HEK293T (cell line): ENCODE data around the gene NKIRAS2.

Source experiments
- CTCF ChIA-PET: fragments of 350-600 bp; formaldehyde crosslinking; extraction: SDS; loops from one replicate; lab custom pipeline; 2021; ENCODE audit warnings: antibody characterized with exemption, inconsistent platforms; lab: Yijun Ruan, JAX
- POLR2A ChIA-PET: fragments of 350-600 bp; formaldehyde crosslinking; extraction: SDS; loops from one replicate; lab custom pipeline; 2020; ENCODE audit warnings: antibody characterized with exemption, inconsistent platforms; lab: Yijun Ruan, JAX
- DNase-seq: peaks from one replicate; pipeline ENCODE4 v3.0.0; 2012; ENCODE audit warnings: mixed read lengths; ENCODE audit errors: extremely low spot score
- ARNT ChIP-seq: fragments of 450-650 bp; IDR thresholded peaks from 2 replicates; pipeline ENCODE4 v1.6.1; 2017; ENCODE audit warnings: mild to moderate bottlenecking
- BHLHE40 ChIP-seq: fragments of 450-650 bp; IDR thresholded peaks from 2 replicates; pipeline ENCODE4 v1.6.1; 2016; ENCODE audit warnings: mild to moderate bottlenecking, moderate library complexity, borderline replicate concordance
- CTBP1 ChIP-seq: fragments of 450-650 bp; IDR thresholded peaks from 2 replicates; pipeline ENCODE4 v1.6.1; 2016; ENCODE audit warnings: borderline replicate concordance
- ELF4 ChIP-seq: fragments of 450-650 bp; IDR thresholded peaks from 2 replicates; pipeline ENCODE4 v1.6.1; 2017; ENCODE audit warnings: antibody characterized with exemption
- FOXA1 ChIP-seq: fragments of 450-650 bp; IDR thresholded peaks from 2 replicates; pipeline ENCODE4 v1.6.1; 2016; ENCODE audit warnings: mild to moderate bottlenecking
- FOXK2 ChIP-seq: fragments of 450-650 bp; IDR thresholded peaks from 2 replicates; pipeline ENCODE4 v1.6.1; 2016; ENCODE audit warnings: mild to moderate bottlenecking
- FOXM1 ChIP-seq: fragments of 450-650 bp; IDR thresholded peaks from 2 replicates; pipeline ENCODE4 v1.6.1; 2017; ENCODE audit warnings: mild to moderate bottlenecking, borderline replicate concordance
- HDGF ChIP-seq: fragments of 450-650 bp; IDR thresholded peaks from 2 replicates; pipeline ENCODE4 v1.6.1; 2017; ENCODE audit warnings: antibody characterized with exemption, borderline replicate concordance
- L3MBTL2 ChIP-seq: fragments of 450-650 bp; conservative IDR thresholded peaks from 2 replicates; pipeline ENCODE4 v1.6.1; 2016; ENCODE audit warnings: mild to moderate bottlenecking
- LEF1 ChIP-seq: fragments of 450-650 bp; IDR thresholded peaks from 2 replicates; pipeline ENCODE4 v1.6.1; 2017; ENCODE audit warnings: mild to moderate bottlenecking, borderline replicate concordance
- NFRKB ChIP-seq: fragments of 450-650 bp; IDR thresholded peaks from 2 replicates; pipeline ENCODE4 v1.6.1; 2016; ENCODE audit warnings: mild to moderate bottlenecking, moderate library complexity
- PKNOX1 ChIP-seq: fragments of 450-650 bp; IDR thresholded peaks from 2 replicates; pipeline ENCODE4 v1.6.1; 2016
- SP1 ChIP-seq: fragments of 450-650 bp; IDR thresholded peaks from 2 replicates; pipeline ENCODE4 v1.6.1; 2017
- SUZ12 ChIP-seq: fragments of 450-650 bp; IDR thresholded peaks from 2 replicates; pipeline ENCODE4 v1.6.1; 2016; ENCODE audit warnings: mild to moderate bottlenecking
- TARDBP ChIP-seq: fragments of 450-650 bp; IDR thresholded peaks from 2 replicates; pipeline ENCODE4 v1.6.1; 2016
- ZNF384 ChIP-seq: fragments of 450-650 bp; IDR thresholded peaks from 2 replicates; pipeline ENCODE4 v1.6.1; 2016

NKIRAS2 gene

GRCh38 chr17:41989702-41990419 lies 30.0 kb upstream of the NKIRAS2 start:
- ChIA-PET CTCF (no interaction called here), POLR2A (no interaction called here)
- TF ChIP-seq PKNOX1 (no peak), HDGF (no peak), LEF1 (no peak), ELF4 (no peak), FOXM1 (no peak), SP1 (no peak), FOXK2 (no peak), ARNT (no peak), SUZ12 (no peak), ZNF384 (no peak), FOXA1 (no peak), BHLHE40 (no peak), L3MBTL2 (no peak)
- no peak for DNase-seq

- CTCF ChIA-PET: interaction anchor here (0.5 to 1.0 kb wide), 2 partner anchors 12 to 27 kb away, joined by 3 to 5 read pairs; partner anchors contain the start of gene NKIRAS2
- TF ChIP-seq TARDBP: no peak
- TF ChIP-seq ARNT: no peak
- TF ChIP-seq SP1: no peak
- no peak for TF ChIP-seq SUZ12
- TF ChIP-seq ELF4: no peak
- no peak for TF ChIP-seq ZNF384
- TF ChIP-seq LEF1: no peak
- TF ChIP-seq NFRKB: no peak
- no peak for TF ChIP-seq PKNOX1
- TF ChIP-seq CTBP1: no peak
- TF ChIP-seq FOXK2: no peak
- no peak for TF ChIP-seq FOXM1
- no peak for TF ChIP-seq BHLHE40
- no peak for TF ChIP-seq L3MBTL2
- TF ChIP-seq FOXA1: no peak
- TF ChIP-seq HDGF: no peak
- POLR2A ChIA-PET: no interaction called here
- no peak for DNase-seq
These were observed 27.3 kb upstream of the NKIRAS2 start for GRCh38 chr17:41992576-41992975.

- CTCF ChIA-PET: interaction anchor here (1.1 kb wide), 1 partner anchor 132 kb away, joined by 3 read pairs; no protein-coding TSS in a partner anchor
- POLR2A ChIA-PET: interaction anchor here (2.2 kb wide), 1 partner anchor 20 kb away, joined by 11 read pairs; the partner anchor contains the start of gene DNAJC7
- TF ChIP-seq NFRKB: no peak
- no peak for TF ChIP-seq PKNOX1
- TF ChIP-seq ELF4: no peak
- no peak for TF ChIP-seq FOXA1
- no peak for TF ChIP-seq SP1
- TF ChIP-seq HDGF: no peak
- no peak for TF ChIP-seq ARNT
- no peak for TF ChIP-seq FOXK2
- DNase-seq: no peak
These were observed 23.1 kb upstream of the NKIRAS2 start for GRCh38 chr17:41996855-41997164.

- TF ChIP-seq CTBP1 (no peak), NFRKB (no peak), PKNOX1 (no peak), HDGF (no peak), FOXK2 (no peak), ARNT (no peak), LEF1 (no peak), SP1 (no peak), TARDBP (no peak), FOXA1 (no peak), L3MBTL2 (no peak), FOXM1 (no peak), ZNF384 (no peak), SUZ12 (no peak), ELF4 (no peak), BHLHE40 (no peak)
- DNase-seq: no peak
- ChIA-PET CTCF (no interaction called here), POLR2A (interaction anchor here (2.2 kb wide), 1 partner anchor 18 kb away, joined by 11 read pairs; the partner anchor contains the start of gene DNAJC7)
These were observed 21.4 kb upstream of the NKIRAS2 start for GRCh38 chr17:41998497-41998896.

GRCh38 chr17:42000413-42001133 lies 19.3 kb upstream of the NKIRAS2 start:
- ChIA-PET CTCF (no interaction called here), POLR2A (no interaction called here)
- no peak for DNase-seq
- TF ChIP-seq ZNF384 (no peak), LEF1 (no peak), BHLHE40 (no peak), SUZ12 (no peak), FOXK2 (no peak), NFRKB (no peak), FOXA1 (no peak)

- ChIA-PET CTCF (no interaction called here), POLR2A (no interaction called here)
- TF ChIP-seq HDGF (no peak), LEF1 (no peak), NFRKB (no peak), TARDBP (no peak), FOXK2 (no peak), ZNF384 (no peak), ARNT (no peak), SUZ12 (no peak), SP1 (no peak), FOXA1 (no peak)
- DNase-seq: no peak
These were observed 18.2 kb upstream of the NKIRAS2 start for GRCh38 chr17:42001729-42002128.
